Caco-2 (cell line): ENCODE results near the gene ABLIM2. TPM values are rescaled to one million over a fixed set of nuclear protein-coding genes. Genes with fewer than 3 reads are reported as not detected.

ENCODE experiments used
- BruUV-seq: library from RNA; stranded (reverse); fragments of 400-500 nt; replicated peaks from 2 replicates; lab custom pipeline; 2021; lab: Mats Ljungman, UMichigan
- CTCF ChIA-PET: fragments of 300-600 bp; sonication (Branson Sonifier 250); formaldehyde crosslinking; loops from one replicate; lab custom pipeline; 2022; ENCODE audit warnings: antibody characterized with exemption; lab: Charles Lee
- POLR2A ChIA-PET: fragments of 300-600 bp; sonication (Branson Sonifier 250); formaldehyde crosslinking; loops from one replicate; lab custom pipeline; 2022; ENCODE audit warnings: antibody characterized with exemption; lab: Charles Lee
- DNase-seq, 2 experiments: peaks; one replicate each; pipeline versions ENCODE4 v3.0.0 to v3.0.0-alpha.2; 2020 to 2022
- H3K27me3 ChIP-seq: replicated peaks from 2 replicates; pipeline ENCODE4 v1.6.0; 2011; ENCODE audit warnings: low read length; ENCODE audit not compliant: control insufficient read depth, insufficient read depth
- H3K36me3 ChIP-seq: 2 replicates; pipeline ENCODE4 v1.5.1; 2011; ENCODE audit warnings: low read length; ENCODE audit not compliant: control insufficient read depth, insufficient read depth
- H3K4me1 ChIP-seq: fragments of 250-450 bp; sonication (Bioruptor Pico); 2 replicates; pipeline ENCODE4 v1.5.1; 2020; ENCODE audit warnings: mild to moderate bottlenecking
- H3K4me3 ChIP-seq: 2 replicates; pipeline ENCODE4 v1.5.1; 2011; ENCODE audit warnings: low read depth, mild to moderate bottlenecking, control low read depth, low read length
- H3K9me3 ChIP-seq: fragments of 250-450 bp; sonication (Bioruptor Pico); 2 replicates; pipeline ENCODE4 v1.5.1; 2020; ENCODE audit warnings: mild to moderate bottlenecking, moderate library complexity
- H3K27ac Mint-ChIP-seq: one replicate; pipeline ENCODE4 v1.8.0; 2022; ENCODE audit warnings: mixed read lengths; ENCODE audit not compliant: unreplicated experiment
- H3K27me3 Mint-ChIP-seq: one replicate; pipeline ENCODE4 v1.8.0; 2022; ENCODE audit warnings: mixed read lengths; ENCODE audit not compliant: insufficient read depth, unreplicated experiment
- H3K36me3 Mint-ChIP-seq: one replicate; pipeline ENCODE4 v1.8.0; 2022; ENCODE audit warnings: mild to moderate bottlenecking, mixed read lengths; ENCODE audit not compliant: insufficient read depth, unreplicated experiment
- H3K4me1 Mint-ChIP-seq: one replicate; pipeline ENCODE4 v1.8.0; 2022; ENCODE audit warnings: low read depth, mixed read lengths; ENCODE audit not compliant: unreplicated experiment
- H3K4me3 Mint-ChIP-seq: one replicate; pipeline ENCODE4 v1.8.0; 2022; ENCODE audit warnings: mild to moderate bottlenecking, moderate library complexity, mixed read lengths; ENCODE audit not compliant: unreplicated experiment
- H3K9me3 Mint-ChIP-seq: one replicate; pipeline ENCODE4 v1.8.0; 2022; ENCODE audit warnings: mixed read lengths; ENCODE audit not compliant: unreplicated experiment
- intact Hi-C: fragments of 100-400 bp; cut with micrococcal nuclease; formaldehyde crosslinking; loops from one replicate; pipeline ENCODE4 v1.10.0; 2022; ENCODE audit not compliant: unreplicated experiment
- total RNA-seq: library from RNA; stranded (reverse); gene quantifications from 2 replicates; pipeline ENCODE4 v1.2.3, GENCODE V29; 2022
- TF ChIP-seq, protein P1 (sequence below), 2 experiments: fragments of 200-600 bp in 1 of 2; IDR thresholded peaks; 1 replicate in 1 of 2; 2 replicates in 1 of 2; pipeline versions ENCODE4 v1.5.1 to v1.8.0; 2011 to 2022; ENCODE audit warnings: antibody characterized with exemption in 1 of 2, control low read depth in 1 of 2, inconsistent platforms in 1 of 2, low read depth in 1 of 2, low read length in 1 of 2, mild to moderate bottlenecking in 1 of 2, moderate library complexity in 1 of 2; ENCODE audit not compliant: insufficient read depth in 1 of 2, severe bottlenecking in 1 of 2, unreplicated experiment in 1 of 2

Gene ABLIM2
- total RNA-seq, 1 experiment from 2014 or later, result 0.23 TPM

DNA sequence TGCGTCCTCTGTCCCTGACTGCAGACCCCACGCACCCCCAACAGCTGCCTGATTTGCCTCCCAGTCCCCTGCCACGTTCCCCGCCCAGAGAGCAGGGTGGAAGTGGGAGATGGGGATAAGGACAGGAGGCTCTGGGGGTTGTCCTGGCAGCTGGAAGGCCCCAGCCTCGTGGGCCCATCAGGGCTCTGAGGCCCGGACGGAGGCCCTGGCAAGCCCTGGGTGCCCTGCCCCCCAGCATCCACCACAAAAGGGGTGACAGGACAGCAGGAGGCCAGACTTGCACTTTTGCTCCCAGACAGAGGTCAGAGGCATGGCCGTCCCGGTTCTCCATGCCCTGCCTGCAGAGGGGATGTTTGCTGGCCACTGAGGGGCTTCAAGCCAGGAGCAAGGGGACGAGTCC is 45.2 kb upstream of the ABLIM2 start:
- CTCF ChIA-PET, result no interaction called here

DNA sequence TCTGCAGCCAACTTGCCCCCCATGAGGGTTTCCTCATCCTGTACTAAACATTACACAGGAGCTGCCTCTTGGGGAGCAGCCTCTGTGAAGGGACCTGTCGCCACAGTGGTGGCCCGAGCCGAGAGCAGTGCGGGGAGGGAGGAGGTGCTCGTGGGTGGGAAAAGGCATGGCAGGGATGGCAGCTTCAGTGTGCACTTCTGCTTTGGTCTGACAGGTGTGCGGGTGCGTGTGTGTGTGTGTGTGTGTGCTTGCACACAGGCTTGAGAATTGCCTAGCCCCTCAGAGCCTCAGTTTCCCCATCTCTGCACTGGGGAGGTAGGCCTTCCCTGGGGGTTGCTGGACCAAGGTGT is 44.4 kb upstream of the ABLIM2 start:
- TF ChIP-seq, protein P1, sequence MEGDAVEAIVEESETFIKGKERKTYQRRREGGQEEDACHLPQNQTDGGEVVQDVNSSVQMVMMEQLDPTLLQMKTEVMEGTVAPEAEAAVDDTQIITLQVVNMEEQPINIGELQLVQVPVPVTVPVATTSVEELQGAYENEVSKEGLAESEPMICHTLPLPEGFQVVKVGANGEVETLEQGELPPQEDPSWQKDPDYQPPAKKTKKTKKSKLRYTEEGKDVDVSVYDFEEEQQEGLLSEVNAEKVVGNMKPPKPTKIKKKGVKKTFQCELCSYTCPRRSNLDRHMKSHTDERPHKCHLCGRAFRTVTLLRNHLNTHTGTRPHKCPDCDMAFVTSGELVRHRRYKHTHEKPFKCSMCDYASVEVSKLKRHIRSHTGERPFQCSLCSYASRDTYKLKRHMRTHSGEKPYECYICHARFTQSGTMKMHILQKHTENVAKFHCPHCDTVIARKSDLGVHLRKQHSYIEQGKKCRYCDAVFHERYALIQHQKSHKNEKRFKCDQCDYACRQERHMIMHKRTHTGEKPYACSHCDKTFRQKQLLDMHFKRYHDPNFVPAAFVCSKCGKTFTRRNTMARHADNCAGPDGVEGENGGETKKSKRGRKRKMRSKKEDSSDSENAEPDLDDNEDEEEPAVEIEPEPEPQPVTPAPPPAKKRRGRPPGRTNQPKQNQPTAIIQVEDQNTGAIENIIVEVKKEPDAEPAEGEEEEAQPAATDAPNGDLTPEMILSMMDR (IDR thresholded peaks at IDR 0.05; ENCODE audit: insufficient read depth in 1 of 2, low read depth in 1 of 2, low read length in 1 of 2, severe bottlenecking in 1 of 2, unreplicated experiment in 1 of 2), result no peak
- Histone ChIP-seq H3K9me3 (no peaks in the 10 kb centered on the region), H3K4me3 (no peak overlapping the region), H3K4me1 (peaks cover 48% of the 10 kb centered on the region), H3K27me3 (no peaks in the 10 kb centered on the region), H3K36me3 (no peaks in the 10 kb centered on the region; the same call in 1 of the 2 replicates)
- H3K27me3 Mint-ChIP-seq, result no peaks in the 10 kb centered on the region
- no peak for DNase-seq
- H3K27ac Mint-ChIP-seq, result no peak overlapping the region
- H3K36me3 Mint-ChIP-seq, result peaks cover 4% of the 10 kb centered on the region
- no TSS peak for BruUV-seq
- CTCF ChIA-PET, result interaction anchor here (0.8 kb wide), 1 partner anchor 26 kb away, joined by 3 read pairs; no protein-coding TSS in a partner anchor
- intact Hi-C loops, result no loop called here
- POLR2A ChIA-PET, result no interaction called here
- peaks cover 17% of the 10 kb centered on the region for H3K4me1 Mint-ChIP-seq
- H3K9me3 Mint-ChIP-seq, result no peaks in the 10 kb centered on the region
- H3K4me3 Mint-ChIP-seq, result no peak overlapping the region

More for the DNA sequence above, 45.2 kb upstream of the ABLIM2 start:
- Mint-ChIP-seq H3K27ac (no peak overlapping the region), H3K36me3 (no peaks in the 10 kb centered on the region), H3K27me3 (no peaks in the 10 kb centered on the region), H3K4me3 (no peak overlapping the region), H3K9me3 (no peaks in the 10 kb centered on the region), H3K4me1 (peaks cover 9% of the 10 kb centered on the region)
- no peak for DNase-seq
- TF ChIP-seq, protein P1 (IDR thresholded peaks at IDR 0.05; ENCODE audit: insufficient read depth in 1 of 2, low read depth in 1 of 2, low read length in 1 of 2, severe bottlenecking in 1 of 2, unreplicated experiment in 1 of 2), result no peak
- Histone ChIP-seq H3K27me3 (no peaks in the 10 kb centered on the region), H3K9me3 (no peaks in the 10 kb centered on the region), H3K36me3 (no peaks in the 10 kb centered on the region; the same call in 1 of the 2 replicates), H3K4me1 (peaks cover 41% of the 10 kb centered on the region), H3K4me3 (no peak overlapping the region)
- POLR2A ChIA-PET, result no interaction called here
- intact Hi-C loops, result no loop called here
- BruUV-seq, result no TSS peak

DNA sequence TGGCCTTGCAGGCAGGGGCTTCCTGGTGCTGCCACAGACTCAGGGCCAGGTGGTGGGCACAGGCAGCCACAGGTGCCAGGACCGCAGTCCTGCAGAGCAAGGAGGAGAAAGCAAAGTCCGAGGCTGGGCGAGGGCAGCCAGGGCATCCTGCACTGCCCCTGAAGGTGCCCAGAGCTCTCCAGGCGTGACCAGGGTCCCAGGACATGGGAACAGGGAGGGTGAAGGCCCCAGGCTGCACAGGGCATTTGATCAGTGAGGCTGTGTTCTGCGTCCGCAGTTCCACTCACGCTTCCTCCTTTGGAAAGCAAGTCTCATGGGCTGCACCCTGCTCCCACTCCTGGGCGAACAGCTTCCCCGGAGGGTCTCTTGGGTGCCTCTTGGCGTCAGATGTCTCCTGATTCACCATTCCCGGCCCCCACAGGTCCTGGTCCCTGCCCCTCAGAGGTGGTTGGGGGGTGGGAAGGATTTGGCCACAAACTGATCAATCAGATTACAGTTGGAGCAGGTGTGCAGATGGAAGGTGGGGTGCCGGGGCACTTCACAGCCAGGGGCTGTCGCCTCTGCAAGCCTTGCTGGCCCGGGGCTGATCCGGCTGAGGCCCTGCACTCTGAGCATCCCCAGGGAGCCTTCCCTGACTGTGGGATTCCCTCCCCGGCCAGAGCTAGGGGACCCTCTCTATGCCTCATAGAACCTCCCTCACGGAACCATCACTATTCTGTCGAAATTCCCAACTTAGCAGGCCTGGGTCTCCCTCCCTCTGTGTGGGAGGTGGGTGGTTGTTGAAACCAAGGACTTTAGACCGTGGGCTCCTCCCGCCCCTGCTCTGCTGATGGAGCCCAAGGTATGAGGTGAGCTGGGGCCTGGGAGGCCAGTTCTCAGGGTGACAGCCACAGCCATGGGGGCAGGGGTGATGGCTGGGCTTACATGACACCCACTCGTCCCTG is 43.8 kb upstream of the ABLIM2 start:
- H3K4me1 ChIP-seq, result peaks cover 48% of the 10 kb centered on the region
- H3K36me3 ChIP-seq, result no peaks in the 10 kb centered on the region
- Mint-ChIP-seq H3K27ac (no peak overlapping the region), H3K36me3 (peaks cover 4% of the 10 kb centered on the region), H3K27me3 (no peaks in the 10 kb centered on the region), H3K9me3 (no peaks in the 10 kb centered on the region), H3K4me3 (no peak overlapping the region), H3K4me1 (peaks cover 17% of the 10 kb centered on the region)
- no TSS peak for BruUV-seq
- TF ChIP-seq, protein P1 (IDR thresholded peaks at IDR 0.05; ENCODE audit: insufficient read depth in 1 of 2, low read depth in 1 of 2, low read length in 1 of 2, severe bottlenecking in 1 of 2, unreplicated experiment in 1 of 2), result no peak
- ChIA-PET CTCF (interaction anchor here (0.6 to 1.6 kb wide), 3 partner anchors 25 to 200 kb away, joined by 3 to 8 read pairs (median 3); no protein-coding TSS in a partner anchor), POLR2A (no interaction called here)
- intact Hi-C loops, result no loop called here
- no peaks in the 10 kb centered on the region for H3K27me3 ChIP-seq
- no peak overlapping the region for H3K4me3 ChIP-seq
- peak in 1 of 2 experiments; percentile 46 for DNase-seq
- H3K9me3 ChIP-seq, result no peaks in the 10 kb centered on the region
